ENCODE data around the gene CSPG4. TPM values are rescaled to one million over a fixed set of nuclear protein-coding genes. Genes with fewer than 3 reads are reported as not detected.

Gene CSPG4
- total and polyA plus RNA-seq, 10 of the 15 experiments (the other 5 are each of a cell fraction or from before 2014, with no cell fraction given), result 0.02 to 2.2 (median 0.76) TPM

GRCh38 chr15:75669879-75670212 is 42.8 kb downstream of the CSPG4 start:
- H3K27me3 ChIP-seq (replicated peaks in 1 of 2; ENCODE audit: control insufficient read depth in 2 of 2, insufficient read depth in 2 of 2, low read length in 1 of 2), result peaks cover 0 to 2% of the 10 kb centered on the region in 2 experiments; a peak in 3 of 4 replicates
- H3K4me2 ChIP-seq (ENCODE audit: control insufficient read depth, insufficient read depth), result no peak overlapping the region
- ChIA-PET CTCF (no interaction called here), SMC1A (ENCODE audit: uncharacterized antibody, unreplicated experiment) (no interaction called here), RAD21 (ENCODE audit: unreplicated experiment) (no interaction called here), POLR2A (no interaction called here)
- H3K4me3 ChIP-seq, result no peak overlapping the region
- no peaks in the 10 kb centered on the region for H4K20me1 ChIP-seq (ENCODE audit: control insufficient read depth, insufficient read depth)
- no peaks in the 10 kb centered on the region for H3K4me1 ChIP-seq (ENCODE audit: control insufficient read depth, insufficient read depth, low read length)
- no peak overlapping the region for H3K27ac ChIP-seq (ENCODE audit: control insufficient read depth, insufficient read depth)
- H3K9me3 ChIP-seq (replicated peaks; ENCODE audit: control insufficient read depth, insufficient read depth, low read length), result no peaks in the 10 kb centered on the region
- no peak for ATAC-seq
- TF ChIP-seq KDM1A (IDR thresholded peaks at IDR 0.05; ENCODE audit: borderline replicate concordance) (no peak), LARP7 (IDR thresholded peaks at IDR 0.05) (no peak), ATF7 (IDR thresholded peaks at IDR 0.05; ENCODE audit: low read depth) (no peak), TCF7 (IDR thresholded peaks at IDR 0.05; ENCODE audit: borderline replicate concordance) (no peak), CREM (IDR thresholded peaks at IDR 0.05; ENCODE audit: low read depth) (no peak), ZZZ3 (IDR thresholded peaks at IDR 0.05; ENCODE audit: control insufficient read depth, insufficient read length, low read depth) (no peak), CHD2 (IDR thresholded peaks at IDR 0.05; ENCODE audit: borderline replicate concordance, low read depth, low read length) (no peak), SUZ12 (IDR thresholded peaks at IDR 0.05; ENCODE audit: unreplicated experiment) (no peak), SREBF1 (IDR thresholded peaks at IDR 0.05; ENCODE audit: low read length) (no peak), SMC3 (IDR thresholded peaks at IDR 0.05; ENCODE audit: borderline replicate concordance, low read length) (no peak), SMAD5 (IDR thresholded peaks at IDR 0.05; ENCODE audit: low read depth) (no peak), TAF1 (IDR thresholded peaks at IDR 0.05; ENCODE audit: borderline replicate concordance, low read depth, low read length) (no peak), KAT2A (conservative IDR thresholded peaks at IDR 0.05; ENCODE audit: control insufficient read depth, low read depth, low read length) (no peak)
- TF ChIP-seq, protein P1, sequence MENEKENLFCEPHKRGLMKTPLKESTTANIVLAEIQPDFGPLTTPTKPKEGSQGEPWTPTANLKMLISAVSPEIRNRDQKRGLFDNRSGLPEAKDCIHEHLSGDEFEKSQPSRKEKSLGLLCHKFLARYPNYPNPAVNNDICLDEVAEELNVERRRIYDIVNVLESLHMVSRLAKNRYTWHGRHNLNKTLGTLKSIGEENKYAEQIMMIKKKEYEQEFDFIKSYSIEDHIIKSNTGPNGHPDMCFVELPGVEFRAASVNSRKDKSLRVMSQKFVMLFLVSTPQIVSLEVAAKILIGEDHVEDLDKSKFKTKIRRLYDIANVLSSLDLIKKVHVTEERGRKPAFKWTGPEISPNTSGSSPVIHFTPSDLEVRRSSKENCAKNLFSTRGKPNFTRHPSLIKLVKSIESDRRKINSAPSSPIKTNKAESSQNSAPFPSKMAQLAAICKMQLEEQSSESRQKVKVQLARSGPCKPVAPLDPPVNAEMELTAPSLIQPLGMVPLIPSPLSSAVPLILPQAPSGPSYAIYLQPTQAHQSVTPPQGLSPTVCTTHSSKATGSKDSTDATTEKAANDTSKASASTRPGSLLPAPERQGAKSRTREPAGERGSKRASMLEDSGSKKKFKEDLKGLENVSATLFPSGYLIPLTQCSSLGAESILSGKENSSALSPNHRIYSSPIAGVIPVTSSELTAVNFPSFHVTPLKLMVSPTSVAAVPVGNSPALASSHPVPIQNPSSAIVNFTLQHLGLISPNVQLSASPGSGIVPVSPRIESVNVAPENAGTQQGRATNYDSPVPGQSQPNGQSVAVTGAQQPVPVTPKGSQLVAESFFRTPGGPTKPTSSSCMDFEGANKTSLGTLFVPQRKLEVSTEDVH (IDR thresholded peaks at IDR 0.05; ENCODE audit: low read depth, partially characterized antibody), result no peak
- TF ChIP-seq, protein P2, sequence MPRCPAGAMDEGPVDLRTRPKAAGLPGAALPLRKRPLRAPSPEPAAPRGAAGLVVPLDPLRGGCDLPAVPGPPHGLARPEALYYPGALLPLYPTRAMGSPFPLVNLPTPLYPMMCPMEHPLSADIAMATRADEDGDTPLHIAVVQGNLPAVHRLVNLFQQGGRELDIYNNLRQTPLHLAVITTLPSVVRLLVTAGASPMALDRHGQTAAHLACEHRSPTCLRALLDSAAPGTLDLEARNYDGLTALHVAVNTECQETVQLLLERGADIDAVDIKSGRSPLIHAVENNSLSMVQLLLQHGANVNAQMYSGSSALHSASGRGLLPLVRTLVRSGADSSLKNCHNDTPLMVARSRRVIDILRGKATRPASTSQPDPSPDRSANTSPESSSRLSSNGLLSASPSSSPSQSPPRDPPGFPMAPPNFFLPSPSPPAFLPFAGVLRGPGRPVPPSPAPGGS (IDR thresholded peaks at IDR 0.05; ENCODE audit: borderline replicate concordance, insufficient read depth, low read depth, low read length, poor library complexity, severe bottlenecking), result no peak
- TF ChIP-seq, protein P3, sequence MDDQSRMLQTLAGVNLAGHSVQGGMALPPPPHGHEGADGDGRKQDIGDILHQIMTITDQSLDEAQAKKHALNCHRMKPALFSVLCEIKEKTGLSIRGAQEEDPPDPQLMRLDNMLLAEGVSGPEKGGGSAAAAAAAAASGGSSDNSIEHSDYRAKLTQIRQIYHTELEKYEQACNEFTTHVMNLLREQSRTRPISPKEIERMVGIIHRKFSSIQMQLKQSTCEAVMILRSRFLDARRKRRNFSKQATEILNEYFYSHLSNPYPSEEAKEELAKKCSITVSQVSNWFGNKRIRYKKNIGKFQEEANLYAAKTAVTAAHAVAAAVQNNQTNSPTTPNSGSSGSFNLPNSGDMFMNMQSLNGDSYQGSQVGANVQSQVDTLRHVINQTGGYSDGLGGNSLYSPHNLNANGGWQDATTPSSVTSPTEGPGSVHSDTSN (IDR thresholded peaks at IDR 0.05; ENCODE audit: insufficient replicate concordance, low read depth, low read length), result no peak
- TF ChIP-seq, protein P4, sequence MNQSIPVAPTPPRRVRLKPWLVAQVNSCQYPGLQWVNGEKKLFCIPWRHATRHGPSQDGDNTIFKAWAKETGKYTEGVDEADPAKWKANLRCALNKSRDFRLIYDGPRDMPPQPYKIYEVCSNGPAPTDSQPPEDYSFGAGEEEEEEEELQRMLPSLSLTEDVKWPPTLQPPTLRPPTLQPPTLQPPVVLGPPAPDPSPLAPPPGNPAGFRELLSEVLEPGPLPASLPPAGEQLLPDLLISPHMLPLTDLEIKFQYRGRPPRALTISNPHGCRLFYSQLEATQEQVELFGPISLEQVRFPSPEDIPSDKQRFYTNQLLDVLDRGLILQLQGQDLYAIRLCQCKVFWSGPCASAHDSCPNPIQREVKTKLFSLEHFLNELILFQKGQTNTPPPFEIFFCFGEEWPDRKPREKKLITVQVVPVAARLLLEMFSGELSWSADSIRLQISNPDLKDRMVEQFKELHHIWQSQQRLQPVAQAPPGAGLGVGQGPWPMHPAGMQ (IDR thresholded peaks at IDR 0.05; ENCODE audit: borderline replicate concordance), result no peak
- no peak overlapping the region for H3K9ac ChIP-seq (ENCODE audit: control insufficient read depth, insufficient read depth, low read length)
- WGBS (ENCODE audit: insufficient coverage, insufficient replicate concordance, low lambda C conversion rate, missing lambda C conversion rate), result 34% methylated on average over 6 of the region's 6 CpGs
- no peak overlapping the region for H2AFZ ChIP-seq (ENCODE audit: control insufficient read depth, low read depth, low read length)
- intact Hi-C loops (cut with micrococcal nuclease; ENCODE audit: unreplicated experiment), result no loop called here
- in situ Hi-C loops (cut with MboI), result loop anchor here (25.0 kb wide), 1 partner anchor 658 kb away; the partner anchor contains the start of gene PPCDC
- no peaks in the 10 kb centered on the region for H3K36me3 ChIP-seq (ENCODE audit: control insufficient read depth in 2 of 2, insufficient read depth in 2 of 2, low read length in 1 of 2)
- no peak for DNase-seq (ENCODE audit: low read depth, low spot score)
- FAIRE-seq, result no peak
- H3K79me2 ChIP-seq (ENCODE audit: control insufficient read depth, insufficient read depth, low read length), result no peaks in the 10 kb centered on the region
- BruUV-seq (replicated peaks), result no TSS peak
